NT2/D1 (cell line): ENCODE measurements around the gene S1PR4.

Source experiments
- SUZ12 ChIP-seq: IDR thresholded peaks from 2 replicates; pipeline ENCODE4 v1.6.1; 2011; ENCODE audit not compliant: insufficient read length, insufficient read depth; ENCODE audit errors: extremely low read depth
- ZNF274 ChIP-seq: IDR thresholded peaks from 2 replicates; pipeline ENCODE4 v1.6.1; 2011; ENCODE audit warnings: mild to moderate bottlenecking, low read depth, low read length

DNA sequence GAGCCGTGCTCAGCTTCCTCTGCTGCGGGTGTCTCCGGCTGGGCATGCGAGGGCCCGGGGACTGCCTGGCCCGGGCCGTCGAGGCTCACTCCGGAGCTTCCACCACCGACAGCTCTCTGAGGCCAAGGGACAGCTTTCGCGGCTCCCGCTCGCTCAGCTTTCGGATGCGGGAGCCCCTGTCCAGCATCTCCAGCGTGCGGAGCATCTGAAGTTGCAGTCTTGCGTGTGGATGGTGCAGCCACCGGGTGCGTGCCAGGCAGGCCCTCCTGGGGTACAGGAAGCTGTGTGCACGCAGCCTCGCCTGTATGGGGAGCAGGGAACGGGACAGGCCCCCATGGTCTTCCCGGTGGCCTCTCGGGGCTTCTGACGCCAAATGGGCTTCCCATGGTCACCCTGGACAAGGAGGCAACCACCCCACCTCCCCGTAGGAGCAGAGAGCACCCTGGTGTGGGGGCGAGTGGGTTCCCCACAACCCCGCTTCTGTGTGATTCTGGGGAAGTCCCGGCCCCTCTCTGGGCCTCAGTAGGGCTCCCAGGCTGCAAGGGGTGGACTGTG lies 1.2 kb downstream of the S1PR4 start:
- TF ChIP-seq SUZ12 (no peak), ZNF274 (no peak)
